ENCODE results near the gene NEK7. TPM values are rescaled to one million over a fixed set of nuclear protein-coding genes. Genes with fewer than 3 reads are reported as not detected.
A peak's percentile ranks its signal among the peaks of the same experiment; 100 is the strongest.

The NEK7 gene
- total RNA-seq, 1 donor from 2014 or later: 40.3 TPM

DNA sequence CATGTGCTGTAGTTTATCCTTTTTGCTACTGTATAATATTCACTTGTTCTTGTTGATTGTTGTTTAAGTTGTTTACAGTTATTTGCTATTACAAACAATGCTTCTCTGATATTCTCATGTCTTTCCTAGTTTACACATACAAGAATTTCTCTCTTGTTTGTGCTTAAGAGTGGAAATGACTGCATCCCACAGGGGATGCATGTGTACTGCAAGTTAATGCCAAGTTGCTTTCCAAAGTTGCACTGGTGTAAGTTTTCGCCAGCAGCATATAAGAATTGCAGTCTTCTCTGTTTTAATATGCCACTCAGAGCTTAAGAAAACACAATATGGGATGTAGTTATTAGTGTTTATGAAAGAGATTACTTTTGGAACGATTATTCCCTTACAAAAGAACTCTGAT is 97.7 kb downstream of the NEK7 start:
- Histone ChIP-seq H3K36me3 (ENCODE audit: control insufficient read depth, insufficient read depth, low read length) (no peaks in the 10 kb centered on the region), H3K27me3 (ENCODE audit: control insufficient read depth, insufficient read depth, low read length) (no peaks in the 10 kb centered on the region), H3K4me3 (ENCODE audit: low read depth, low read length) (no peak overlapping the region)
- FAIRE-seq: no peak
- TF ChIP-seq, protein P1, sequence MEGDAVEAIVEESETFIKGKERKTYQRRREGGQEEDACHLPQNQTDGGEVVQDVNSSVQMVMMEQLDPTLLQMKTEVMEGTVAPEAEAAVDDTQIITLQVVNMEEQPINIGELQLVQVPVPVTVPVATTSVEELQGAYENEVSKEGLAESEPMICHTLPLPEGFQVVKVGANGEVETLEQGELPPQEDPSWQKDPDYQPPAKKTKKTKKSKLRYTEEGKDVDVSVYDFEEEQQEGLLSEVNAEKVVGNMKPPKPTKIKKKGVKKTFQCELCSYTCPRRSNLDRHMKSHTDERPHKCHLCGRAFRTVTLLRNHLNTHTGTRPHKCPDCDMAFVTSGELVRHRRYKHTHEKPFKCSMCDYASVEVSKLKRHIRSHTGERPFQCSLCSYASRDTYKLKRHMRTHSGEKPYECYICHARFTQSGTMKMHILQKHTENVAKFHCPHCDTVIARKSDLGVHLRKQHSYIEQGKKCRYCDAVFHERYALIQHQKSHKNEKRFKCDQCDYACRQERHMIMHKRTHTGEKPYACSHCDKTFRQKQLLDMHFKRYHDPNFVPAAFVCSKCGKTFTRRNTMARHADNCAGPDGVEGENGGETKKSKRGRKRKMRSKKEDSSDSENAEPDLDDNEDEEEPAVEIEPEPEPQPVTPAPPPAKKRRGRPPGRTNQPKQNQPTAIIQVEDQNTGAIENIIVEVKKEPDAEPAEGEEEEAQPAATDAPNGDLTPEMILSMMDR (IDR thresholded peaks at IDR 0.05; ENCODE audit: insufficient read depth, low read length, severe bottlenecking): no peak
- no peak for DNase-seq (ENCODE audit: low read depth)

DNA sequence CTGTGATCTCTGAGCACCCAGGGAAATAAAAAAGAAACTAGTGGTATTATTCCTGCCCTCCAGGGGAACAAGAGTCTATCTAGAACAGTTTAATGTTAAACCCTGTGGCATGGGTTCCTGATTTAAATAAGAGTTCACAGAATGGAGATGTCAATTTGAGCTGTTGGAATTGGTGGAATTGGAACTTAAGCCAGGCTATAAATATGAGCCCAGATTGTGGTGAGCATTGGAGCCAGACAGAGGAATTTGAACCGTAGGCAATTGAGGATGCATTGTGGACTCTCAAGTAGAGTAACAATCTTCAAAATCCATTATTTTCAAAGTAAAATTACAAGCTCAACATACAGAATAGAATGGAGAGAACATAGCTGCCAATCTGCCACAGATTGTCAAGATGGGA is 98.2 kb downstream of the NEK7 start:
- Histone ChIP-seq H3K36me3 (ENCODE audit: control insufficient read depth, insufficient read depth, low read length) (no peaks in the 10 kb centered on the region), H3K4me3 (ENCODE audit: low read depth, low read length) (no peak overlapping the region), H3K27me3 (ENCODE audit: control insufficient read depth, insufficient read depth, low read length) (no peaks in the 10 kb centered on the region)
- DNase-seq (ENCODE audit: low read depth) (no peak), FAIRE-seq (no peak)
- TF ChIP-seq, protein P1 (IDR thresholded peaks at IDR 0.05; ENCODE audit: insufficient read depth, low read length, severe bottlenecking): no peak

DNA sequence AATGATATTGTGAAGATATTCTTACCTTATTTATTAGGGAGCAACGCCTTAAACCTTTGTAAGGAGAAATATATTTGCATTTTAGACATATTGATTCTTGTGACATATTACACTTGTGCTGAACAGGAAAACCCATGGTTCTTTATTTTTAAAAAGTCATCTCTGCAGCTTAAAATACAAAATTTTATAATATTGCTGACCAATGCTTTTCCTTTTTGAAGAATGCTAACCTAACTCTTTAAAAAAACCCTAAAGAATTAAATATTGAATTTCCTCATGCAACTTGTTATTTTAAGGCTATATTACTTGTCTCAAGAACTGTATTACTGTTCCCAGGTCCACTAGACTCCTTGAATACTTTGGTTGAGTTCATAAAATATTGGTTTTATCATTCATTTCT is 99.0 kb downstream of the NEK7 start:
- DNase-seq (ENCODE audit: low read depth) (no peak), FAIRE-seq (no peak)
- TF ChIP-seq, protein P1 (IDR thresholded peaks at IDR 0.05; ENCODE audit: insufficient read depth, low read length, severe bottlenecking): no peak
- Histone ChIP-seq H3K27me3 (ENCODE audit: control insufficient read depth, insufficient read depth, low read length) (no peaks in the 10 kb centered on the region), H3K4me3 (ENCODE audit: low read depth, low read length) (no peak overlapping the region), H3K36me3 (ENCODE audit: control insufficient read depth, insufficient read depth, low read length) (no peaks in the 10 kb centered on the region)

DNA sequence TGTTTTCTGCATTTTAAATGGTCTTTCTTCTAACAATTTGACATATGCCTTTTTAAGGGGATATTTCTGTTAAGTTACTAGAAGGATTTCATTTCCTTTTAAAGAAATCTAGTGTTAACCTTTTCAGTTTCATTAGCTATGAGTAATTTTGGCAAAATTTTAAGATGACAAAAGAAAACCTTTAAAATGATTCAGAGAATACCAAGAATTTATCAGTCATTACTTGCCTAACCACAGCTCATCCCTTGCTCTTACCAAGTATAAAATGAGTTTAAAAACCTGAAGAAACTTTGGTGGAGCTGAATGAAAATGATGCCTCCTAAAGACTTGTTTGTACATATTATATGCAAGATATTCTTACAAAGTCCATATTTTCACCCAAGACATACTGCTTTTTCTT is 101.7 kb downstream of the NEK7 start:
- H3K27me3 ChIP-seq (ENCODE audit: control insufficient read depth, insufficient read depth, low read length): no peaks in the 10 kb centered on the region
- TF ChIP-seq, protein P1 (IDR thresholded peaks at IDR 0.05; ENCODE audit: insufficient read depth, low read length, severe bottlenecking): no peak
- no peaks in the 10 kb centered on the region for H3K36me3 ChIP-seq (ENCODE audit: control insufficient read depth, insufficient read depth, low read length)
- no peak overlapping the region for H3K4me3 ChIP-seq (ENCODE audit: low read depth, low read length)
- FAIRE-seq (no peak), DNase-seq (ENCODE audit: low read depth) (peak; percentile 80)

DNA sequence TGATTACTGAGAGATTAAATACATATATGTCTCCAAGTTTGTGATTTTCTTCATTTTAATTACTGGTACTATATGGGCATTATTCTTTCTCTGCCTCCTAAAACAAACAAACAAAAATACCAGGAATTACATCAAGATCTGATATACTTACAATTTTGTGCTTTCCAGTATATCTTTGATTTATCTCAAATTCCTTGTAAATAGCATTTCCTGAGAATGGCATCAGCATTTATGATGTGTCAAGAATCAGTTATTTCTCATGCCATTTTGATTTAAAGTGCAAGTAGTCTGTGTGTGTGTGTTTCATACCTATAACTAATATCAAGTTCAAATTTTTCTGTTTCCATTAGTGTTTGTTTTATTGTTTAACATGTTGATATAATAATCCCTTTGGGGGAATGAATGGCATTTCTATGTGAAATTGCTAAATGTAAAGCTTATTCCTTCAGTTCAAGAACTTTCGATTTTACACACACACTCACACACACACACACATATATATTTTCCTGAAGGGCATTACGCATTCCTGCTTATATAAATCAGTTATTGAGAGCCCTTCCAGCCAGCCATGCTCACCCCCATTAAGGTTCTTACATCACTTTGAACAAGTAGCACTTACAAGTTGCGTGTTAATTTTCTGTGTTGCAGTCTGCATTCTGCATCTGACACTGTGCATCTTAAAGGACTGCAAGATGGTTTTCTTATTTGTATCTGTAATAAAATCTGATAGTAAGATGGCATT is 102.7 kb downstream of the NEK7 start:
- DNase-seq (ENCODE audit: low read depth) (no peak), FAIRE-seq (no peak)
- no peaks in the 10 kb centered on the region for H3K27me3 ChIP-seq (ENCODE audit: control insufficient read depth, insufficient read depth, low read length)
- no peak overlapping the region for H3K4me3 ChIP-seq (ENCODE audit: low read depth, low read length)
- TF ChIP-seq, protein P1 (IDR thresholded peaks at IDR 0.05; ENCODE audit: insufficient read depth, low read length, severe bottlenecking): no peak
- H3K36me3 ChIP-seq (ENCODE audit: control insufficient read depth, insufficient read depth, low read length): no peaks in the 10 kb centered on the region

DNA sequence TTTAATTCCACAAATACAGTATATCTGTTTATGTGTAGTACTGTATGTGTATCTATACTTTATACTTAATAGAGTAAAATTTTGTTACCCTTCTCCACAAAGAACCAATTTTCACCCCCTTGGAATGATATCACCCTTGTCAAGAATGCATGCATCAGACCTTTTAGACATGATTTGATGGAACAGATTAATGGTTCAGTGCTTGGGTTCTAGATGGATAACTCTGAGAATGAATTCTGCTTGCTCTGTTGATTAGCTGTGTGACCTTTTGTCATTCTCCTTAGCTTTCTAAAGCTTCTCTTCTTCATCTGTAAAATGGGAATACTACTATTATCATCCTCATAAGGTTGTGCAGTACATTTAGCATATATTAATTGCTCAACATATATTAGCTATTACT is 105.1 kb downstream of the NEK7 start:
- Histone ChIP-seq H3K4me3 (ENCODE audit: low read depth, low read length) (no peak overlapping the region), H3K27me3 (ENCODE audit: control insufficient read depth, insufficient read depth, low read length) (no peaks in the 10 kb centered on the region), H3K36me3 (ENCODE audit: control insufficient read depth, insufficient read depth, low read length) (no peaks in the 10 kb centered on the region)
- DNase-seq (ENCODE audit: low read depth) (no peak), FAIRE-seq (no peak)
- TF ChIP-seq, protein P1 (IDR thresholded peaks at IDR 0.05; ENCODE audit: insufficient read depth, low read length, severe bottlenecking): no peak
